Measurements from ENCODE around the gene SARNP.

The SARNP gene

DNA sequence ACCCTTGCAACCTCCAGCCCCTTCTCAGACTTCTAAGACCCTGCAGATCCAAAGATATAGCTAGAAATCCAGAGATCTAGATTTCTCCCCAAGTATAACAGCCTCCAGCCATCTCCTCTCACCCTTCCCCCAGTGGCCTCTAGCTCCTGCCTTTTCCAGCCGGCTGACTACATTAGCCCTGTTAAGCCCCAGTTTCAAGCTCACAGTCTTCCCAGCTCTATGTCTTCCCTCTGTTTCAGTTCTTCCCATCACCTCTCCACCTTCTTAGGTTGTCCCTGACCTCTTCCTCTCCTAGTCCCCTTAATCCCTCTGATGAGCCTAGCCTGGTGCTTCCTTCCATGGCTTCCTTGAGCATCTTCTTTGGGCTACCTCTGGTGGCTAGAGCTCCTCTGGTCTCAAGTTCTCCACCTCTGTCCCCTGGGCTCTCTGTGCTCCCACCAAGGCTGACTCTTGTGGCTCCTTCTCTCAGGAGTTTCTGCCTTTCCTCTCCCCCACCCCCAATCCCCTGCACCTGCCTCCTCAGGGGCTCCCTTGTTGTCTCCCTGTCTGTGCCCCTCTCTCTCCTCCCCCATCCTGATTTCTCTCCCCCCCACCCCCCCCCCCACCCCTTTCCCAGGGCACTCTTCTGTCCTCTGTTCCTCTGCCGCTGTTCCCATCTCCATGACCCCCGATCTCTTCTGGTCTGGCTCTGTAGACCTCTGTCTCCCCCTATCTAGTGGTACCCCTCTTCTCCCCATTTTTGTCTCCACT lies 75.4 kb downstream of the SARNP start:
- no peak for FAIRE-seq

DNA sequence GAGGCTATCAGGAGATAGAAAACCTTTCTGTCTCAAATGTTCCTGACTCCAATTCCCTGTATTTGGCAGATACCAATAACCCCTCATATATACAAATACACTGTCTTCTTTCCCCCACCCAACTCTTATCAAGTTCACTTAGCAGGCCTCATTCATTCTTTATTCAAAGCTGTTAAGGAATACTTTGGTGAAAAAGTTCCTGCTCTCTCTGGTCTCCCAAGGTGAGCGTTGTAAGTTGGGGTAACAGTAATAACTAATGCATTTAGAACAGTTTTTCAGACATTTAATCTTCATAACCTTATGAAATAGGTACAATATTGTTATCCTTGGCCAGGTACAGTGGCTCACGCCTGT lies 78.5 kb downstream of the SARNP start:
- no peak for FAIRE-seq

DNA sequence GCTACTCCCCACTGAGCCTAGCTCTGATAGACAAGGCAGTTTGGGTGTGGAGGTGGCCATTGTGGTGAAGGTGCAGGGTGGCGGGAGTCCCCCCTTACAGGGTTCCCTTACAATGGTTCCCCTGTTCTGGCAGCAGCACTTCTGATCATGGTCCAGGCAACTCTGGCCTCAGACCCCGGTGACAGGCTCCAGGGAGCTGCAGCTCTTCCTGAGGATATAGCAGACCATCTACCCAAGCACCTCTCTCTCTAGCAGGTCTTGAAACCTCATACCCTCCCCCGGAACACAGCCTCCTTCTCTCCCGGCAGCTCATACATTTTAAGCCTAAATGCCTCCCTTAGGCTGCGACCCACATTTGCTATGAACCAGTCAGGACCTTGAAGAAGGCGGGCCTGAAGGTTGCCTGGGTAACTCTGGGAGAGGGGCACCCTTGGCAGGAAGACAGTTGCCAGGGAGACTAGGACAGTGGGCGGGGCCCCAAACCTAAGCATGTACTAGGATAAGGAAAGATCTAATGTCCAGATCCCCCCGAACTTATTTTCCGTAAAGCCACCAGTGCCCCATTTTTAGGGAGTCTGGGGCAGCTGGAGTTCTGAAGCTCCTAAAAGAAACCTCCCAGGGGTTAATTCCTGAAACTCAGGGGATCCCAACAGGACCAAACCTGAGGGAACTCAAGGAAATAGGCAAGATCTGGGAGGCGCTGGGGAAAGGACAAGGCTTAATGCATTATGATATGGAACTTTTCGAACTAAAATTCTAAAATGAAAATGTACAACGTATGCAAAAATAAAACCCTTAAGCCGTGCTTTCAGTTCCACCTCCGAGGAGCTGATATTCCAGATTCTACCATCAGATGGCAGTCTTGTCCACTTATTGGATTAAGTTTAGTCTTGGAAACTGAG lies 79.2 kb downstream of the SARNP start:
- FAIRE-seq, result peak; percentile 92

DNA sequence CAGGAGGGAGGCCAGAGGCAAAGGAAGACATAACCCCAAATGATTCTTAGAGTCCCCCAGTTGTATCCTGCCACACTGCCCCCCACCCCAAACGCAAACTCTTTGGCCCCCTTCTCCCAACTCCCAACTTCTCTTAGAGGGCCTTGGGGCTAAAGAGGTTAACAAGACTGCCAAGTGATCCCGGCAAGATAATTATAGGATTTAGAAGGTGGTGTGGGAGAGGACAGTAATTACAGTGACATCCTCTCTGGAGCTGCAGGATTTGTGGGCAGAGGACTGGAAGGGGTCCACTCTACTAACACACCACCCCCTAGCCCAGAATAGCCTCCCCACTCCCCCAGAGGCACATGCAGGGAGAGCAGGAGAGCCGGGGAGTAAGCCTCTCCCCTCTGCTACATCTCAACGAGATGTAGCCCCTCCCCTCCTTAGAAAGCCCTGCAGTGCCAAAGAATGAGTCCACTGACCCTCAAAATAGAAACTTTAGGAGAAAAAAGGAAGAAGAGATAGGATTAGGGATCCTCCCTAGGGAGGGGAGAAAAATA lies 79.9 kb downstream of the SARNP start:
- no peak for FAIRE-seq

DNA sequence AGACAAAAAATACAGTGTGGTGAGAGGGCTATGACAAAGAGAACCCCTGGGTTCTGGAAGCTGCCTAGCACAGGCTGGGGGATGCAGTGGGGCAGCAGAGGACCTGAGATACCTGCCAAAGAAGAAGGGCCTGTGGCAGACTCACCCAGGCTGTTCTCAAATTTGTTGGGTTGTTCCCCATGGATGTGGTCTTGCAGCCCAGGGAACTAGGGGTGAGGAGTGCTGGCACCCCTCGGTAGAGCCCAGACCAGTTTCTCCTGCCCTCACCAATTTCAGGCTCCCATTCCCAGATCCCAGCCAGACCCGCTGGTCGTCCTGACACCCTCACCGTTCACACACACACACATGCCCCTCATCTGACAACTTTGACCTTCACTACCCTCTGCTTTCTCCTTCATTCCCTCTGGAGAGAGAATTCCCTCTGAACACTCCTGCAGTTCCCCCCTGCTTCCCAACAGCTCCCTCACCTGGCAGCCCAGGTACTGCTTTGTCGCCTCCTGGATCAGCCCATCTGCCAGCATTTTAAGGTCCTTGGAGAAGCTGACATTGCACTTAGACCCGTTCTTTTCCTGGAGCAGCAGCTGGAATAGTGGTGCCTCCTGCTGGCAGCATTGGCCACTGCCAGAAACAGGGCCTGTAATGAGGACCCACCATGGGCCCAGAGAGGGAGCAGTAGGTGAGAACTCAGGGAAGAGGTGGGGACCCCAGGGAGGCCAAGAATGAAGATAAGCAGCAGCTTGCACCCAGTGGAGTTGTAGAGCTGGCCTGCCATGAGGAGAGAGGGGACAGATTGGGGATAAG lies 80.5 kb downstream of the SARNP start:
- no peak for FAIRE-seq

DNA sequence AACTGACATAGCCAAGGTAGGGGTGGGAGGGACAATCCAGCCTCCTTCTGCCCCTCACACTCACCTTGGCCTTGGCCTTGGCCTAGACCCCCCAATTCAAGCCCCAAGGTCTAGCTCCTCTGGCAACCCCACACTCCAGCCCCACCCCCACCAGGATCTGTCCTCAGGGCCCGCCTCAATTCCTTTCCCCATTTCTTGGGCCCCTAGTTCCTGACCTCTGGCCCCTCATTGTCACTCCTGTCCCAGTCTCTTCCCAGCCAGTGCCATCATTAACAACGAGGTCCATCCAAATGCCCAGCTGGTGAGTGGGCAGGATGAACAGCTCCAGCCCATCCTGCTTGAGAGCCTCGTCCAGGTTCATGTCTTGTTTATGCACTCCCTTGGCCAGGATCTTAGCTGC lies 81.4 kb downstream of the SARNP start:
- no peak for FAIRE-seq

DNA sequence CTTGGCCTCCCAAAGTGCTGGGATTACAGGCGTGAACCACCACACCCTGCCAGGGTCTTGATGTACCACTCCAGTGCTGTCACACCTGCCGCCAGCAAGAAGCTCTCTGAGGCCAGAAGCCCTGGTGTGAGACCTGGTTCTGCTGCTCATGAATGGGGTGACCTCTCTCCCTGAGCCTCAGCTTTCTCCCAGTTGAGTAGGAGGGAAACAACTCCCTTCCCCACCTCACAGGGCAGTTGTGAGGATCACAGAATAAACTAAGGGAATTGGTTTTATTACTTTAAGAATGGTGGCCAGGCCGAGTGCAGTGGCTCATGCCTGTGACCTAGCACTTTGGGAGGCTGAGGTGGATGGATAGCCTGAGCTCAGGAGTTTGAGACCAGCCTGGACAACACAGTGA lies 82.9 kb downstream of the SARNP start:
- no peak for FAIRE-seq

DNA sequence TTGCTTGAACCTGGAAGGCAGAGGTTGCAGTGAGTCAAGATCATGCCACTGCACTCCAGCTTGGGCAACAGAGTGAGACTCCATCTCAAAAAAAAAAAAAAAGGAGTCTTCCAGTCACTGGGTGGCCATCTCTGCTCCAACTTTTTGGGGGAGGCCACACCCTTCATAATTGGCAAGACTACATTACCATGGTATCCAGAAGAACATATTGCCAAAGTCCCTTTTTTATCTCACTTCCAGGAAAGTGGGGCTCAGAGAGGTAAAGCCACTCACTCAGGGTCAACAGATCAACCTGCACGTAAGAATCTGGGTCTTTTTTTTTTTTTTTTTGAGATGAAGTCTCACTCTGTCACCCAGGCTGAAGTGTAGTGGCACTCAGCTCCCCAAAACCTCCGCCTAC lies 83.7 kb downstream of the SARNP start:
- no peak for FAIRE-seq

DNA sequence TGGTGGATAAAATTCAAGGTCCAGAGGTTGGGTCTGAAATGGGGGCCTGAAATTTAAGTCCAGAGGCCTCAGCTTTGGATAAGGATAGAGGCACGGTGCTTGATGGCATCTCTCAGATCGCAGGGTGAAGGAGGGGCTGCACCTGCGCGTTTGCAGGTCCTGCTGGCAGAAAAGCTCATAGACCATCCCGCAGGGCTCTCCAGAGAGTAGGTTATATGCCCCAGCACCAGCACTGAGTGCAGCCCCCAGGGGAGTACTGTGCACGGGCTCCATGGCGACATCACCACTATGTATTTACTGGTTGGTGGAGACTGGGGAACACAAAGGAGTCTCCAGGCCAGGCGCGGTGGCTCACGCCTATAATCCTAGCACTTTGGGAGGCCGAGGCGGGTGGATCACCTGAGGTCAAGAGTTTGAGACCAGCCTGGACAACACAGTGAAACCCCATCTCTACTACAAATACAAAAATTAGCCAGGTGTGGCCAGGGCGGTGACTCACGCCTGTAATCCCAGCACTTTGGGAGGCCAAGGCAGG lies 84.4 kb downstream of the SARNP start:
- no peak for FAIRE-seq

DNA sequence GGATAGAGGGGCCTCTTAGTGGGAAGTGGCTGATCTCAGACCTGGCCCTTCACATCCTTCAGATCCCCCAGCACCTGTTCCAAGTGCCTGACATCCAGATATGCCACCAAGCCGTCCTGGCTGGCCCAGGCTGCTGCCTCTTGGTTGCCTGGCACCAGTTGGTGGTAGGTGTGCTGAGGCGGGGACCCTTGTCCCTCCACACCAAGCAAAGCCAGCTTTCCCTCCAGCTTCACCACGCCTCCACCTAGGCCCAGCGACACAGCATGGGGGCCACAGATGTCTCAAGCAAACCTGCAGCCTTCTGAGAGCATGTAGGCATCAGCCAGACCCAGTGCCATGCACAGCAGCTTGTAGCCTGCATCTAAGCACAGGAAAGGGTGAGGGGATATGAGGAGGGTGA lies 85.2 kb downstream of the SARNP start:
- no peak for FAIRE-seq

DNA sequence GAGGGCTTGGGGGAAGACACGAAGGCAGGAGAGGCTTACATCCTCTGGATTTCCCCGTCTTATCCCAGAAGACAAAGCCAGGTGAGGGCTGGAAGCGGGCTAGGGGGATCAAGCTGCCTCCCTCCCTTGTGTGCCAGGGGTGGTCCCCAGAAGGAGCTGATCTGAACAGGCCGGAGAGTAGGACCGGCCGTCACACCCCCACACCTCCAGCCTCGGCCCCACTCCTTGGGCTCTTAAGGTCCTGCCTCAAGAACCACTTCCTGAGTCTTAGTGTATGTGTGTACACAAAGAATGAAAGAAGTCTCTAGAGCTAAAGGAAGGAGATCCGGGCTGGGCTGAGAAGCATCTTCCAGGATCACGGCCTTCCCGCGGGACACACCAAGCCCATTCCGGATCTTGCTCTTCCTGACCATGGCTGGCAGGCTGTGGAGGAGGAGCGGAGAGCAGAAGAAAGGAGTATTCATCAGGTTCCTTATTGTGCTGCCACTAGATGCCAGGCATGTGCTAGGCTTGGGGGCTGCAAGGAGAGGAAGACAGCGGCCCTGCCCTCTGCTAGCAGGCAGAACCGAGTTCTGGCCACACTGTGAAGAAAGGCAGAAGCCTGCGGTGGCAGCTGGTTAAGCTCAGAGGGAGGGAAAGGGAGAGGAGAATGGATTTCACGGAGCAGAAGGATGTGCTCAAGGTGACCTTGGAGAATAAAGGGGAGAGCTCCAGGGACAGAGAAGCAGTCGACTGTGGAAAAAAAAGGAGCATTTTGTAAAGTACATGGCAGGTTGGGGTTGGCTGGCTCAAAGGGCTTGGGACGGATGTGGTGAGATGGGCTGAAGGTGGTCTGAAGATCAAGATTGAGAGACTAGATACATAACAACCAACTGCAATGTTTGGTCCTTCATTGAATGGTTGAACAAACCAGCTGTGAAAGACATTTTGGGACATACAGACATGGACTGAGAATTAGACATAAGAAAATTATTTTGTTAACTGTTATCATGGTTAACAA lies 87.4 kb downstream of the SARNP start:
- no peak for FAIRE-seq

DNA sequence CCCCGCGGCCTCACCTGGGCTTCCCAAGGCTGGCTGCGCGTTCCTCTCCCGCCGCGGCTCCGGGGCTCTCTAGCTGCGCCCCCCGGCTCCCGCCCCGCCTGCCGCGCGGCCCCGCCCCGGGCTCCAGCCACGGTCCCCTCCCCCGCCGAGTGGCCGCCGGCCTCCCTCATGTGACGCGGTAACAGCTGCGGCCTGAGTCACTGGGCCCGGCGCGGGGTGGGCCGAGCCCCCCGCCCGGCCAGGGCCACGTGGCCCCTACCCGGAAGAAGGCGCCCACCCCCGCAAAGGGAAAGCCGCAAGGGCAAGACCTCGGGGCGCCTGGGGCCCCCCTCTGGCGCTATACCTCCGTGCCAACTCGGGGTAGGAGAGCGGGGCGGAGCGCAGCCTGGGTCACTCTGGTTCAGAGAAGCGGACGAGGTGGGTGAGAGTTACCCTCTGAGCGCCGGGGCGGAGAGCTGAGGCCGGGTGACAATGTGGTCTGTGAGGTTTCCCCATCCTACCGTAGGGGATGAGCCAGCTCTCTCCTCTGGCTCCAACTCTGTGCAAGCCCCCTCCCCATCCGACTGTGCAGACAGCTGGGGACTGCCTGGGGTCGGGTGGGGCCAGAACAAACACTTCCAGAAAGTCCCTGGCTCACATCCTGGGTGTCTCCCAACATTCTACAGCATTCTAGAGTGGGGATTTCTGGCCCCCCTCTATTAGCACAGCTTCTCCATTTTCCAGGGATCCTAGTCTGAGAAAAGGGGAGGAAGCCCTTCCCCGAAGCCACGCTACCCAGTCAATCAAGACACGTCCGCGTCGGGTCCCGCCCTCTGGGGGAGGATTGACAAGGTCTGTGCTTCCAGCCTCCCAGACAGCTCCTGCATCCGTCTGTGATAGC lies 88.3 kb downstream of the SARNP start, which contains the start of gene CD63:
Gene CD63 (minus strand): TSS at position 71 of the 880 bp plus-strand sequence. CDS start 668 bp downstream, outside the sequence.
- FAIRE-seq, result no peak

DNA sequence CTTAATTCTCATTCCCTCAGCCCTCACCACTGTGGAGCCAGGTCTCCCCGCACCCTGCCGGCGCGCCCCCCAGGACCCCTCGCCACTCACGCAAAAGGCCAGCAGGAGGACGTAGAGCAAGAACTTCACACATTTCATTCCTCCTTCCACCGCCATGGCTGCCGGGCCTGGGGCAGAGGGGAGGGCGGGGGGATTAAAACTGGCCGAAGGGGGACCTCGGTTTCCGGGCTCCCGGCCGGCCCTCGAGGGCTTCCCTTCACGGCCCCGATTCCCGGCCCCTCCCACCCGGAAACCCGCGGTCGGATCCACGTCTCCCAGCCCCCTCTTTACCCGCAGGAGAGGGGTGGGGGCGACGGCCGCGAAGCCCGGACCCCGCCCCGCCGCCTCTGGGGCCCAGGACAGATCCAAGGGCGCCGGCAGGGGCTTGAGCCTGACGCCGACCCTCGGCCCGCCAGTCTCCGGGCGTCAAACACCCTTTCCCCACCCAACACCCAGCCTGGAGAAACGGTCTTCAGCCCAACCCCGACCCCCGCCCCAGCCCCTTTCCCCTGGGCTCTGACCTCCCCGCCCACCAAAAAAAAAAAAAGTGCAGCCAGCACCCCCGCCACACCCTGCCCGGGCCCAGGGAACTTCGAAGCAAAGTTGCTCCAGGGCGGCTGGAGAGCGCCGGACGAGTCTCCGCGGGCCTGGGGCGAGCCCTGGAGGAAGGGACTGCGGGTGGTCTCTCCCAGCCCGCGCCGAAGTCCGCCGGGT lies 89.2 kb downstream of the SARNP start:
- no peak for FAIRE-seq

DNA sequence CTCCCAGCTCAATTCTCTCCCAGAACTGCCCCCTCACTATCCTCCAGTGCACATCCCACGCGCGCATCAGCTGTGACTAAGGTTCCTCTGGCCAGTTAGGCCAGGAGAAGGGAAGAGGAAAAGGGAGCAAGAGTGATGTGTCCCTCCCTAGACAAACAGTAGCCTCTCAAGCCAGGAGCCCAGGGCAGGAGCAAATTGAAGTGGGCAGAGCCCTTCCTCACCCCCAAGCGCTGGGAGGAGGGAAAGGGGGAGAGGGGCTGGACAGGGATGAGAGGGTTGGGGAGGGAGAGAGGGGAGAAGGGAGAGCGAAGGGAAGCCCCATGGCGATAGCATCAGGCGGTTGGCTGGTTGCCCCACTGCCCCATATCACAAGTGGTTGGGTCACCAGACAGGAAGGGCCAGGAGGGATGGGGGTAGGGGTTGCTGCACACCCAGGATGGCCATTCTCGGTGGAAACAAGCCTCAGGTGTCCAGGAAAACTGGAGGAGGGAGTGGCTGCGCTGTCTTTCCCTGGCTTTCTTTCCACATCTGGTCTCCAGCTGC lies 89.8 kb downstream of the SARNP start:
- FAIRE-seq, result no peak

DNA sequence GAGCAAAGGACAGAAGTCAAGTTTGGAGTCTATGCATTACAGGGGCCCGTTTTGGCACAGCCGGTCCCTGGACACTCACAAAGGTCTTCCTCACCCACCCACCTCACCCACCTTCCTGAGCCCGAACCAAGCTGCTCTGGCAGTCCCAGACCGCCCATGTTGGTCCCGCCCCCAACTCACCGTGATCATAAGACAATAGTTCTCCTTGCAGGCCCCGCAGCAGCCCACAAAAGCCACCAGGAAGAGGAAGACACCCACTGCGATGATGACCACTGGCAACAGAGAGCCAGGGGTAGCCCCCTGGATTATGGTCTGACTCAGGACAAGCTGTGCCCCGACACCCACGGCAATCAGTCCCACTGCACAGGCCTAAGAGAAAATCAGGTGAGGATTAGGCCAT lies 90.6 kb downstream of the SARNP start:
- FAIRE-seq, result no peak

DNA sequence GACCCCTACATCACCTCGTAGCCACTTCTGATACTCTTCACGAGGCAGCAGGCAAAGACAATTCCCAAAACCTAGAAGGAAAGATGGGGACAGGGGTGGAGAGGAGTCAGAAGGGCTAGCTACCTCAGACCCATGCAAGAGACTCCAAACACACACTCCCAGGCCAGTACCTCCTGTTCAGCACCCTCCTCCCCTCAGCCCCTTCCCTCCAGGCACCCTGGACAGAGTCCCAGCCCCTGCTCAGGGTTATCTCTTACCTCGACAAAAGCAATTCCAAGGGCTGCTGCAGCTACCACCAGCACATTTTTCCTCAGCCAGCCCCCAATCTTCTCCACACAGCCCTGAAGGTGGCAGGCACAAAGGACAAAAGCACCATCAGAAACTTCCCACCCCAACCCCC lies 92.0 kb downstream of the SARNP start:
- no peak for FAIRE-seq

DNA sequence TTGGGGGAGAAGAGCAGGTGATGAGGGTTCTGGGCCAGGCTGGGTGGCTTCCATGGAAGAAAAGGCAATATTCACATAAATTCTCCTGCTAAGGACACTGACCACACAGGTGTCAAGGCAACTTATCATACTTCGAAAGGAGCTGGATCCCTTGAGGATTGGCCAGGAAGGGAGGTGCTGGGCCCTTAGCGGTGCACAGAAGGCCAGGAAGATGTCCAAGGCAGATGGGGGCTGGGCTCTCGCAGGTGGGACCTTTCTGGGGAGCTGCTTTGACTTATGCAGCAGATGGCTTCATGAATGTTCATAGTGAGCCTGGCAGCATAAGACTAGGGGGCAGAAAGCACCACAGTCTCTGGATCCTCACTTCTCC lies 92.6 kb downstream of the SARNP start:
- FAIRE-seq, result no peak

DNA sequence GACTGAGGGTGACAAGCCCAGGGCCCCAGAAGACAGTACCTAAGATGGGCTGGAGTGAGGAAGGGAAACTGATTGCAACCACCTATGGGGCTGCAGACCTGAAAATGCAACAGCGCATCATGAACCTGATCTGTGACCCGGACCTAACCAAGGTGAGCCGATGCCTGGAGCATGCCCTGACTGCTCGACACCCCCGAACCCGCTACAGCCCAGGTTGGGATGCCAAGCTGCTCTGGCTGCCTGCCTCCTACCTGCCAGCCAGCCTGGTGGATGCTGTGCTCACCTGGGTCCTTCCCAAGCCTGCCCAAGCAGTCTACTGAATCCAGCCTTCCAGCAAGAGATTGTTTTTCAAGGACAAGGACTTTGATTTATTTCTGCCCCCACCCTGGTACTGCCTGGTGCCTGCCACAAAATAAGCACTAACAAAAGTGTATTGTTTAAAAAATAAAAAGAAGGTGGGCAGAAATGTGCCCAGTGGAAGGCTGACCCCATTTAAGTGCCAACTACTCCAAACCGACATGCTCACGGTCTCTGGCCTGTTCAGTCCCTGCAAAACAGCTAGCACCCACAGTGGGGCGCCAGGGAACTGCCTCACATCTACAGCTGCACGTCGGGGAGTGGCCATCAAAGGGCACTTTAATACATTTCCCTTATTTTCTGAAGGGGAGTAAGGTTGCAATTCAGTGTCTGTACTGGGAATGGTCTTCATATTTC lies 93.1 kb downstream of the SARNP start:
- no peak for FAIRE-seq
